GM10266 (cell line): ENCODE results near the gene NTM.

Source experiments
- DNase-seq: peaks from one replicate; pipeline ENCODE4 v3.0.0; 2012; ENCODE audit errors: extremely low spot score
- CTCF ChIP-seq: IDR thresholded peaks from 2 replicates; pipeline ENCODE4 v1.5.1; 2012; ENCODE audit warnings: mild to moderate bottlenecking, low read depth; ENCODE audit not compliant: control insufficient read depth, insufficient read depth; ENCODE audit errors: missing control alignments

Gene NTM

GRCh38 chr11:132020001-132020400 is 649.6 kb downstream of the NTM start:
- no peak for DNase-seq
- TF ChIP-seq CTCF = no peak

- no peak for DNase-seq
Observed at GRCh38 chr11:132022285-132022684, 651.9 kb downstream of the NTM start.

GRCh38 chr11:132022733-132023478 is 652.5 kb downstream of the NTM start:
- no peak for DNase-seq
- TF ChIP-seq CTCF = no peak

More at GRCh38 chr11:132022285-132022684, 651.9 kb downstream of the NTM start:
- no peak for TF ChIP-seq CTCF

- DNase-seq = no peak
- no peak for TF ChIP-seq CTCF
Observed at GRCh38 chr11:132024587-132025295, 654.3 kb downstream of the NTM start.

GRCh38 chr11:132026746-132027145 is 656.3 kb downstream of the NTM start:
- no peak for TF ChIP-seq CTCF
- no peak for DNase-seq

GRCh38 chr11:132028380-132029240 is 658.2 kb downstream of the NTM start:
- DNase-seq = peak; percentile 34
- peak; percentile 47 for TF ChIP-seq CTCF
